ENCODE data around the gene DIP2B. TPM values are rescaled to one million over a fixed set of nuclear protein-coding genes. Genes with fewer than 3 reads are reported as not detected.
"Not testable (repeated sequence)": the region's sequence is repeated elsewhere in the genome, so short reads cannot be mapped to it uniquely, and the experiment has no call there.

The DIP2B gene
- total RNA-seq, 6 experiments from 2014 or later, result 11.1 to 24.0 (median 14.8) TPM

DNA sequence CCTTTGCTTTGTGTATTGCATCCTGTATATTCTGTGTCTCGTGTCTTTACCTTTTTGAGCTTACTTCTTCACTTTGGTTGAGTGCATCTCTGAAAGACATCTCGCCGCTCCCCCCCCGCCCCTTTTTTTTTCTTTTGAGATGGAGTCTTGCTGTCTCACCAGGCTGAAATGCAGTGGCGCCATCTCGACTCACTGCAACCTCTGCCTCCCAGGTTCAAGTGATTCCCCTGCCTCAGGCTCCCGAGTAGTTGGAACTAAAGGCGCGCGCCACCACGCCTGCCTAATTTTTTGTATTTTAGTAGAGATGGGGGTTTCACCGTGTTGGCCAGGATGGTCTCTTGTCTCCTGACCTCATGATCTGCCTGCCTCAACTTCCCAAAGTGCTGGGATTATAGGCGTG is 49.9 kb downstream of the DIP2B start:
- WGBS (ENCODE audit: insufficient coverage, low coverage, low lambda C conversion rate, missing lambda C conversion rate), result 90% methylated on average over 2 of the region's 13 CpGs
- Histone ChIP-seq H3K4me1 (peaks cover 0 to 46% (median 11%) of the 10 kb centered on the region in 4 donors), H3K27ac (no peak overlapping the region), H3K4me3 (no peak overlapping the region), H3K9me3 (no peaks in the 10 kb centered on the region), H3K36me3 (no peaks in the 10 kb centered on the region), H3K27me3 (no peaks in the 10 kb centered on the region)
- TF ChIP-seq POLR2A (IDR thresholded peaks at IDR 0.05) (no peak), CTCF (IDR thresholded peaks at IDR 0.05) (no peak)
- DNase-seq, result no peak
- no peak for ATAC-seq
- intact Hi-C loops (cut with DNase I), result no loop called here

- DNase-seq (no peak), ATAC-seq (peak in 3 of 4 donors; percentile 34 to 45 (median 37))
- peaks cover 0 to 39% (median 7%) of the 10 kb centered on the region in 4 donors for H3K4me1 ChIP-seq
- no peaks in the 10 kb centered on the region for H3K27me3 ChIP-seq
- no peaks in the 10 kb centered on the region for H3K36me3 ChIP-seq
- no peak overlapping the region for H3K4me3 ChIP-seq
- TF ChIP-seq CTCF (IDR thresholded peaks at IDR 0.05) (no peak), POLR2A (IDR thresholded peaks at IDR 0.05) (no peak)
- no peaks in the 10 kb centered on the region for H3K9me3 ChIP-seq
- intact Hi-C loops (cut with DNase I), result no loop called here
- H3K27ac ChIP-seq, result no peak overlapping the region
- WGBS (ENCODE audit: insufficient coverage, low coverage, low lambda C conversion rate, missing lambda C conversion rate), result 61% methylated on average over 4 of the region's 4 CpGs
Observed at GRCh38 chr12:50555471-50555885, 50.7 kb downstream of the DIP2B start.

- Histone ChIP-seq H3K27me3 (no peaks in the 10 kb centered on the region), H3K9me3 (no peaks in the 10 kb centered on the region), H3K4me1 (peaks cover 0 to 31% (median 5%) of the 10 kb centered on the region in 4 donors), H3K4me3 (no peak overlapping the region), H3K36me3 (no peaks in the 10 kb centered on the region), H3K27ac (no peak overlapping the region)
- ATAC-seq (no peak), DNase-seq (no peak)
- 83% methylated on average over 11 of the region's 11 CpGs for WGBS (ENCODE audit: insufficient coverage, low coverage, low lambda C conversion rate, missing lambda C conversion rate)
- intact Hi-C loops (cut with DNase I), result no loop called here
- TF ChIP-seq CTCF (IDR thresholded peaks at IDR 0.05) (no peak), POLR2A (IDR thresholded peaks at IDR 0.05) (no peak)
Observed at GRCh38 chr12:50556273-50556672, 51.5 kb downstream of the DIP2B start.

DNA sequence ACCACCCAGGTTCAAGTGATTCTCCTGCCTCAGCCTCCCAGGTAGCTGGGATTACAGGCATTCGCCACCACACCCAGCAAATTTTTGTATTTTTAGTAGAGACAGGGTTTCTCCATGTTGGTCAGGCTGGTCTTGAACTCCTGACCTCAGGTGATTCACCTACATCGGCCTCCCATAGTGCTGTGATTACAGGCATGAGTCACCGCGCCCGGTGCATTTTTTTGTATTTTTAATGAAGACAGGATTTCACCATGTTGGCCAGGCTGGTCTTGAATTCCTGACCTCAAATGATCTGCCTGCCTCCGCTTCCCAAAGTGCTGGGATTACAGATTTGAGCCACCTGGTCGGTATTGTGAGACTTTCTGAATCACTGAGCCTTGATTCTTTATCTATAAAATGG is 52.0 kb downstream of the DIP2B start:
- H3K36me3 ChIP-seq; H3K9me3 ChIP-seq; DNase-seq; H3K27ac ChIP-seq; intact Hi-C loops (cut with DNase I); H3K27me3 ChIP-seq; H3K4me3 ChIP-seq: not testable (repeated sequence)
- 68% methylated on average over 6 of the region's 7 CpGs for WGBS (ENCODE audit: insufficient coverage, low coverage, low lambda C conversion rate, missing lambda C conversion rate)
- ATAC-seq, result peak in 1 of 4 donors; percentile 61
- H3K4me1 ChIP-seq, result peaks cover 0 to 30% (median 5%) of the 10 kb centered on the region in 4 donors

GRCh38 chr12:50557421-50557820 is 52.6 kb downstream of the DIP2B start:
- ATAC-seq (no peak), DNase-seq (no peak)
- intact Hi-C loops (cut with DNase I), result no loop called here
- 100% methylated on average over 1 of the region's 2 CpGs for WGBS (ENCODE audit: insufficient coverage, low coverage, low lambda C conversion rate, missing lambda C conversion rate)
- TF ChIP-seq CTCF (IDR thresholded peaks at IDR 0.05) (no peak), POLR2A (IDR thresholded peaks at IDR 0.05) (no peak)
- Histone ChIP-seq H3K4me3 (no peak overlapping the region), H3K4me1 (peaks cover 0 to 36% (median 5%) of the 10 kb centered on the region in 4 donors), H3K9me3 (no peaks in the 10 kb centered on the region), H3K36me3 (no peaks in the 10 kb centered on the region), H3K27me3 (no peaks in the 10 kb centered on the region), H3K27ac (no peak overlapping the region)
